H1 (cell line): Measurements from ENCODE around the gene MXD3. TPM values are rescaled to one million over a fixed set of nuclear protein-coding genes. Genes with fewer than 3 reads are reported as not detected.

Experiments used
- MAX ChIP-seq: IDR thresholded peaks from 2 replicates; pipeline ENCODE4 v1.6.1; 2012; ENCODE audit warnings: inconsistent platforms
- POLR2A ChIP-seq, 2 experiments: IDR thresholded peaks; 1 replicate in 1 of 2; 2 replicates in 1 of 2; pipeline ENCODE4 v1.6.1; 2011; ENCODE audit warnings: low read depth in 2 of 2, low read length in 2 of 2, mild to moderate bottlenecking in 2 of 2; ENCODE audit errors: control extremely low read depth in 1 of 2
- polyA plus RNA-seq, 7 experiments: library from polyadenylated mRNA; depleted of rRNA in 3 of 7; stranded (reverse) in 5 of 7; unstranded in 2 of 7; fragments of >200 nt in 5 of 7; fragments of 200-250 nt in 2 of 7; gene quantifications; 1 replicate in 5 of 7; 2 replicates in 1 of 7; 4 replicates in 1 of 7; pipeline versions ENCODE4 v1.2.1 to v1.2.3, GENCODE V29; 2011 to 2013; ENCODE audit warnings: missing spikeins in 2 of 7, mixed read lengths in 2 of 7
- total RNA-seq: library from RNA; stranded (reverse); fragmentation: NEBNext Ultra II Directional; extraction: Animal tissue kit (Norgen Biotek cat#: 25700); gene quantifications from 2 replicates; pipeline ENCODE4 v1.2.1, GENCODE V29; 2021

The MXD3 gene
- total and polyA plus RNA-seq, 2 of the 8 experiments (the other 6 are each of a cell fraction or from before 2014, with no cell fraction given) = 6.5 to 7.7 TPM

- TF ChIP-seq MAX (peak; percentile 26; the same call in 1 of the 2 replicates), POLR2A (IDR thresholded peaks at IDR 0.05; ENCODE audit: control extremely low read depth in 1 of 2, low read depth in 2 of 2, low read length in 2 of 2) (no peak)
Observed at GRCh38 chr5:177309351-177310191, 2.1 kb downstream of the MXD3 start (continued).
